COR-L47 (cell line): ENCODE results near the gene MAML2.

Experiments used
- DNase-seq: peaks from one replicate; lab custom pipeline; 2025; lab: John Stamatoyannopoulos, UW

MAML2 gene

GRCh38 chr11:96238563-96239135 is 104.3 kb downstream of the MAML2 start:
- DNase-seq: no peak

- DNase-seq: peak; percentile 34
Measured at GRCh38 chr11:96237766-96238266, 105.2 kb downstream of the MAML2 start.

- no peak for DNase-seq
Measured at GRCh38 chr11:96235751-96236150, 107.2 kb downstream of the MAML2 start.

GRCh38 chr11:96234866-96235441 is 108.0 kb downstream of the MAML2 start:
- DNase-seq: no peak

- no peak for DNase-seq
Measured at GRCh38 chr11:96232132-96232531, 110.9 kb downstream of the MAML2 start.

GRCh38 chr11:96230686-96231085 is 112.3 kb downstream of the MAML2 start:
- DNase-seq: no peak

GRCh38 chr11:96229354-96229977 is 113.5 kb downstream of the MAML2 start:
- DNase-seq: no peak

- no peak for DNase-seq
Measured at GRCh38 chr11:96228910-96229309, 114.1 kb downstream of the MAML2 start.

GRCh38 chr11:96228473-96228891 is 114.5 kb downstream of the MAML2 start:
- DNase-seq: no peak

GRCh38 chr11:96227244-96227643 is 115.8 kb downstream of the MAML2 start:
- DNase-seq: no peak

GRCh38 chr11:96223083-96223482 is 119.9 kb downstream of the MAML2 start:
- DNase-seq: no peak

- no peak for DNase-seq
Measured at GRCh38 chr11:96222102-96222501, 120.9 kb downstream of the MAML2 start.

GRCh38 chr11:96221244-96222070 is 121.5 kb downstream of the MAML2 start:
- DNase-seq: no peak

- DNase-seq: no peak
Measured at GRCh38 chr11:96219981-96220623, 122.9 kb downstream of the MAML2 start.

- DNase-seq: no peak
Measured at GRCh38 chr11:96218901-96219300, 124.1 kb downstream of the MAML2 start.

GRCh38 chr11:96218006-96218405 is 125.0 kb downstream of the MAML2 start:
- no peak for DNase-seq

GRCh38 chr11:96217206-96217605 is 125.8 kb downstream of the MAML2 start:
- DNase-seq: no peak

GRCh38 chr11:96215826-96216225 is 127.2 kb downstream of the MAML2 start:
- DNase-seq: no peak

GRCh38 chr11:96215110-96215782 is 127.7 kb downstream of the MAML2 start:
- no peak for DNase-seq

GRCh38 chr11:96214777-96215109 is 128.3 kb downstream of the MAML2 start:
- DNase-seq: no peak

- DNase-seq: no peak
Measured at GRCh38 chr11:96213500-96213899, 129.5 kb downstream of the MAML2 start.

- DNase-seq: no peak
Measured at GRCh38 chr11:96211436-96211835, 131.6 kb downstream of the MAML2 start.
